Measurements from ENCODE around the gene ACVR1. TPM values are rescaled to one million over a fixed set of nuclear protein-coding genes. Genes with fewer than 3 reads are reported as not detected.
A peak's percentile ranks its signal among the peaks of the same experiment; 100 is the strongest.

ACVR1 gene
- total and polyA plus RNA-seq, 8 donors, result 27.3 to 37.7 (median 31.8) TPM

- TF ChIP-seq CTCF (IDR thresholded peaks at IDR 0.05), result no peak
- Histone ChIP-seq H3K4me3 (no peak overlapping the region), H3K27ac (peak overlapping the region; percentile 43 to 55), H3K4me1 (peaks cover 15 to 31% of the 10 kb centered on the region in 2 donors), H3K27me3 (no peaks in the 10 kb centered on the region), H3K36me3 (peaks cover 0 to 5% of the 10 kb centered on the region in 2 donors), H3K9me3 (no peaks in the 10 kb centered on the region)
- intact Hi-C loops (cut with DNase I), result loop anchor here in 1 of 2 donors (10.0 kb wide), 1 partner anchor 90 kb away; the partner anchor contains the start of gene ACVR1
- ATAC-seq (peak; percentile 46), DNase-seq (no peak)
Observed at GRCh38 chr2:157784823-157785175, 91.3 kb downstream of the ACVR1 start.

DNA sequence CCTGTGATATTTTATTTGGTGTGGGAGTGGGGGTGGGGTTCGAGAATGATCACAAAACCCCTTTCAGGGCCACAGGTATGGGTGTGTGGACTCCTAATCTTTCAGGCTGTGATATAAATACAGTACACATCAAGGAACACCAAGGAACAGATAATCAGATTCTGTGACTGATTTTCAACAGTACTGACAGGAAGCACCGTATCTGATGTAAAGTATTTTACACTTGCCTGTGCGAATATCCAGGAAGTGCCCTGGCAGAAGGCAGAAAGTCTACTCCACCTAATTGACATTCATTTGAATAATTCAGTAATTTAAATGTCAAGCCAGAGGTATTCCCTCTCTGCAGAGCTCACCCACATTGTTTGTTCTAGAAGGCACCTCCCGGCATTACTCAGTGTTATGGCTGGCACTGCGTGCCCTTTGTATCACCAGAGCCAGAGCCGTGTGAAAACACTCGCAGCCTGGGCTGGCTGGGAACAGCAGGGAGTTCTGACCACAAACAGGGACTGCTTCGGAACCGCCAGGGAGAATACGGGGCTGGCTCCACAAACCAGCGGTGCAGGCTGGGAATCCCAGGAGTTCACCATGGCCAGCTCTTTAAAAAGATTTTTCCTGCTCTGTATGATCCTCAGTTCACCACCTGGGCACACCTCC lies 91.8 kb downstream of the ACVR1 start:
- peaks cover 0 to 6% of the 10 kb centered on the region in 2 donors for H3K36me3 ChIP-seq
- no peak overlapping the region for H3K4me3 ChIP-seq
- DNase-seq, result peak in 2 of 4 donors; percentile 37 to 73
- H3K9me3 ChIP-seq, result no peaks in the 10 kb centered on the region
- intact Hi-C loops (cut with DNase I), result loop anchor here in 1 of 2 donors (10.0 kb wide), 1 partner anchor 91 kb away; the partner anchor contains the start of gene ACVR1
- no peak for TF ChIP-seq CTCF (IDR thresholded peaks at IDR 0.05)
- peak; percentile 84 for ATAC-seq
- peaks cover 15 to 26% of the 10 kb centered on the region in 2 donors for H3K4me1 ChIP-seq
- peak overlapping the region; percentile 43 to 55 for H3K27ac ChIP-seq
- no peaks in the 10 kb centered on the region for H3K27me3 ChIP-seq

GRCh38 chr2:157783245-157783644 lies 92.9 kb downstream of the ACVR1 start:
- intact Hi-C loops (cut with DNase I), result loop anchor here in 1 of 2 donors (10.0 kb wide), 1 partner anchor 92 kb away; the partner anchor contains the start of gene ACVR1
- no peaks in the 10 kb centered on the region for H3K9me3 ChIP-seq
- no peak for ATAC-seq
- TF ChIP-seq CTCF (IDR thresholded peaks at IDR 0.05), result no peak
- H3K4me3 ChIP-seq, result no peak overlapping the region
- peaks cover 0 to 10% of the 10 kb centered on the region in 2 donors for H3K36me3 ChIP-seq
- no peak for DNase-seq
- peaks cover 15 to 24% of the 10 kb centered on the region in 2 donors for H3K4me1 ChIP-seq
- no peak overlapping the region for H3K27ac ChIP-seq
- H3K27me3 ChIP-seq, result no peaks in the 10 kb centered on the region

- Histone ChIP-seq H3K9me3 (no peaks in the 10 kb centered on the region), H3K27me3 (no peaks in the 10 kb centered on the region), H3K27ac (no peak overlapping the region), H3K4me3 (no peak overlapping the region), H3K4me1 (peaks cover 15 to 24% of the 10 kb centered on the region in 2 donors), H3K36me3 (peaks cover 0 to 15% of the 10 kb centered on the region in 2 donors)
- no peak for DNase-seq
- peak; percentile 10 for ATAC-seq
- intact Hi-C loops (cut with DNase I), result loop anchor here in 1 of 2 donors (10.0 kb wide), 1 partner anchor 93 kb away; the partner anchor contains the start of gene ACVR1
- no peak for TF ChIP-seq CTCF (IDR thresholded peaks at IDR 0.05)
Observed at GRCh38 chr2:157782057-157782845, 93.9 kb downstream of the ACVR1 start.

GRCh38 chr2:157780211-157780610 lies 95.9 kb downstream of the ACVR1 start:
- ATAC-seq (no peak), DNase-seq (peak in 1 of 4 donors; percentile 67)
- TF ChIP-seq CTCF (IDR thresholded peaks at IDR 0.05), result no peak
- no peak overlapping the region for H3K4me3 ChIP-seq
- H3K9me3 ChIP-seq, result no peaks in the 10 kb centered on the region
- no peak overlapping the region for H3K27ac ChIP-seq
- H3K27me3 ChIP-seq, result no peaks in the 10 kb centered on the region
- intact Hi-C loops (cut with DNase I), result loop anchor here in 1 of 2 donors (10.0 kb wide), 1 partner anchor 95 kb away; the partner anchor contains the start of gene ACVR1
- peaks cover 6 to 13% of the 10 kb centered on the region in 2 donors for H3K4me1 ChIP-seq
- H3K36me3 ChIP-seq, result peaks cover 0 to 15% of the 10 kb centered on the region in 2 donors
